H1 (cell line): ENCODE data around the gene EPB41L5. TPM values are rescaled to one million over a fixed set of nuclear protein-coding genes. Genes with fewer than 3 reads are reported as not detected.

Source experiments
- ATF3 ChIP-seq: IDR thresholded peaks from 2 replicates; pipeline ENCODE4 v1.6.1; 2011; ENCODE audit warnings: low read depth, mild to moderate bottlenecking, low read length; ENCODE audit not compliant: insufficient read depth
- BCL11A ChIP-seq, 2 experiments: IDR thresholded peaks; one replicate each; pipeline ENCODE4 v1.6.1; 2011; ENCODE audit warnings: low read depth in 2 of 2, low read length in 2 of 2, mild to moderate bottlenecking in 2 of 2
- EZH2 ChIP-seq: fragments of 200-600 bp; sonication (generic); IDR thresholded peaks from 2 replicates; pipeline ENCODE4 v1.7.1; 2012; ENCODE audit warnings: low read depth, mild to moderate bottlenecking, moderate library complexity, low read length, inconsistent platforms; ENCODE audit not compliant: severe bottlenecking
- GABPA ChIP-seq: IDR thresholded peaks from 2 replicates; pipeline ENCODE4 v1.6.1; 2011; ENCODE audit warnings: mild to moderate bottlenecking, low read length, moderate library complexity, borderline replicate concordance; ENCODE audit not compliant: insufficient read depth
- NRF1 ChIP-seq: IDR thresholded peaks from 2 replicates; pipeline ENCODE4 v1.6.1; 2011; ENCODE audit warnings: mild to moderate bottlenecking, low read depth, low read length, improper control_type of control experiment
- SP4 ChIP-seq: IDR thresholded peaks from 2 replicates; pipeline ENCODE4 v1.6.1; 2012; ENCODE audit warnings: low read length, inconsistent platforms
- YY1 ChIP-seq: IDR thresholded peaks from 2 replicates; pipeline ENCODE4 v1.6.1; 2011; ENCODE audit warnings: low read depth, mild to moderate bottlenecking, low read length
- polyA plus RNA-seq, 7 experiments: library from polyadenylated mRNA; depleted of rRNA in 3 of 7; stranded (reverse) in 5 of 7; unstranded in 2 of 7; fragments of >200 nt in 5 of 7; fragments of 200-250 nt in 2 of 7; gene quantifications; 1 replicate in 5 of 7; 2 replicates in 1 of 7; 4 replicates in 1 of 7; pipeline versions ENCODE4 v1.2.1 to v1.2.3, GENCODE V29; 2011 to 2013; ENCODE audit warnings: missing spikeins in 2 of 7, mixed read lengths in 2 of 7
- total RNA-seq: library from RNA; stranded (reverse); fragmentation: NEBNext Ultra II Directional; extraction: Animal tissue kit (Norgen Biotek cat#: 25700); gene quantifications from 2 replicates; pipeline ENCODE4 v1.2.1, GENCODE V29; 2021

Gene EPB41L5
- total and polyA plus RNA-seq, 2 of the 8 experiments (the other 6 are each of a cell fraction or from before 2014, with no cell fraction given) = 13.5 to 32.3 TPM

GRCh38 chr2:120176526-120176925 lies 163.6 kb downstream of the EPB41L5 start (continued):
- TF ChIP-seq YY1 (no peak), NRF1 (no peak), BCL11A (IDR thresholded peaks at IDR 0.05; ENCODE audit: low read depth in 2 of 2, low read length in 2 of 2) (no peak), GABPA (no peak), ATF3 (no peak), SP4 (no peak), EZH2 (no peak)
